ENCODE data around the gene PRKCA.

Gene PRKCA

DNA sequence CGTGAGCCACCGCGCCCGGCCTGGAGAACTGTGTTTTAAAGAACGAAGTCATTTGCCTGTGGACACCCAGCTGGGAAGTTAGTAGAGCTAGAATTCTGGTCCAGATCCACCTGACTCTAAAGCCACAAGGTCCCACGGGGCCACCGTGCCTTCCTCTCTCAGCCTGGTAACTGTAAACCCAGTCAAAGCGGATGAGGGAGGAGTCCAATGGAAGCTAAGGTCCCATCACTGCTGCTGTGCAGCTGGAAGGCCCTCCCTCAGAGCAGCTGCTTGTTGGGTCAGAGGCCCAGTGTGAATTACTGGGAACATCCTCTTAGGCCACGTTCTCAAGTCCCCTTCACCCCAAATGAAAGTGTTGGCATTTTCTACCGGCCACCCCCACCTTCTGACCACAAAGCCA, 483.7 kb downstream of the PRKCA start:
- intact Hi-C loops (cut with DNase I), result loop anchor here (10.0 kb wide), 1 partner anchor 59 kb away; no protein-coding TSS in a partner anchor
- no peak for DNase-seq

DNA sequence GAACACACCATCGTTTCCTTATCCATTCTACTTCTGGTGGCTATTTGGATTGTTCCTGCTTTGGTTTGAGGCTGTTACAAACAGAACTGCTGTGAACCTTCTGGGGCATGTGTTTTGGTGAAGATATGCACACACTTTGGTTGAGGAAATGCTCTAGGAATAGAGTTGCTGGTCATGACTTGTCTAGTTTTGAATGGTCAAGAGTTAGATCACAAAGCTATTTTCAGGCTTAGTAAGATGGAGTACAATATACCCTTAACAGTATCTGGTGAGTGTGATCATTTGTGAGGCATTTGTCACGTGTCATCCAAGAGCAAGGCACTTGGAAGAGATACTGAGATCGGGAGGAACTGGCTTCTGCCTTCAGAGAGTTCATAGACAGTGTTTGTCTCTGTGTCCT, 485.5 kb downstream of the PRKCA start:
- no peak for DNase-seq
- intact Hi-C loops (cut with DNase I), result loop anchor here (10.0 kb wide), 1 partner anchor 57 kb away; no protein-coding TSS in a partner anchor

DNA sequence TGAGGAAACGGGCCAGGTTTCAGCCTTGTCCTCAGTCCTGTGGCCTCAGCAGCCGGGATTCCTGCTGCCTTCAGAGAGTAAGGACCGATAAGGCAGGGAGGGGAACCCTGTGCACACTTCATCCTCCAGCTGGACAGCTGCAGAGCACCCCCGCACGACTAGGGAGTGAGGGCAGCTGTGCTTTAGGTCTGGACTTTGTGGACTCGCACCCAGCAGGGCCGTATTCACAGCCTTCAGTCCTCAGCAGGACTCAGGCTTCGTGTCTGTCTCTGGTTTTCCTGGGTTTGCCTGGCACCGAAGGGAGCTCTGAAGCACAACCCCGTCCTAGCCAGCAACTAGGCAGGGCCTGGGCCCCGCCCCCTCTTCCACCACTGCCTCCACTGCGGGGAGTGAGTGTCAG, 486.7 kb downstream of the PRKCA start:
- intact Hi-C loops (cut with DNase I), result loop anchor here (10.0 kb wide), 1 partner anchor 56 kb away; no protein-coding TSS in a partner anchor
- DNase-seq, result peak in 2 of 42 donors; percentile 14 to 23

DNA sequence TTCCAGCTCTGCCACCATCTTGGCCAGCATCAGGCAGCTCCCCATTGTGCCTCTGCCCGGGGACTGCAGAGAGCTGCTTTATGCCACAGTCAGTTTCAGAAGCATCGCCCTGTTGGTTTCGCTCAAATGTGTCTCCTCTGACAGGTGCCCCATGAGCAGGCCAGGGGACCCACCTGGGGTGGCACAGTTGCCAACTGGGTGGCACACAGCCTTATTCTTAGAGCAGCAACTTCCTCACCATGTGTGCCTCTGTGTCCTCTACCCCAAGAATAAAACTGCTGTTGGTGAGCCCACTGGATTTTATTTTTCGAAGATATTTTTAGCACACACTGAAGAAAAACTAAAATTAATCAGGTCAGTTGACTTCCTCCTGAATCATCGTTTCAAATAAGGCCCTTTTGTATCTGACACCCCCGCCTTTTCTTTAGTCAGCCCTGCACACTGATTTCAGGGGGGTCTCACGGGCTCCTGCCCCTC, 487.6 kb downstream of the PRKCA start:
- peak in 4 of 42 donors; percentile 17 to 46 (median 26) for DNase-seq
- intact Hi-C loops (cut with DNase I), result loop anchor here (10.0 kb wide), 1 partner anchor 55 kb away; no protein-coding TSS in a partner anchor

DNA sequence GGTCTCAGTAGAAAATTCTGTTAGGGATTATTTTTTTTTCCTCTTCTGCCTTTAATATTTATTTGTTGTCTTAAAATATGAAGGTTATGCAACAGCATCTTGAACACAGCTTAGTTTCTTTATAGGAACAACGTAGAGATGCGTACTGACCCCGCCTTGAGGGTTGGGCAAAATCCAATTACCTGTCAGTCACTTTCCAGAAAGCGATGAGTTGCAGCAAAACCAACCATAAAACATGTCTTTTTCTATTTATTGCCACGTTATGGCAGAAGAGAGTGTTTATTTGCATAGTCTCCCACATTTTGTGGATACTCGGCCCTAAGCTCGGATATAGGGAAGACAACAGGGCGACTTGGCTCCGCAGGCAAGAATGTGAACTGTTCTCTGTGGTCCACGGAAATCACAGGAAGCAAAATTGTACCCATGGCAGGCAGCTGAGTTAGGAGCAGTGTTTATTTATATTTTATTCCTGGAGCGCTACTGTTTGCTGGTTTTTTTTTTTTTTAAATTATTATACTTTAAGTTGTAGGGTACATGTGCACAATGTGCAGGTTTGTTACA, 488.2 kb downstream of the PRKCA start:
- no peak for DNase-seq
- intact Hi-C loops (cut with DNase I), result no loop called here

DNA sequence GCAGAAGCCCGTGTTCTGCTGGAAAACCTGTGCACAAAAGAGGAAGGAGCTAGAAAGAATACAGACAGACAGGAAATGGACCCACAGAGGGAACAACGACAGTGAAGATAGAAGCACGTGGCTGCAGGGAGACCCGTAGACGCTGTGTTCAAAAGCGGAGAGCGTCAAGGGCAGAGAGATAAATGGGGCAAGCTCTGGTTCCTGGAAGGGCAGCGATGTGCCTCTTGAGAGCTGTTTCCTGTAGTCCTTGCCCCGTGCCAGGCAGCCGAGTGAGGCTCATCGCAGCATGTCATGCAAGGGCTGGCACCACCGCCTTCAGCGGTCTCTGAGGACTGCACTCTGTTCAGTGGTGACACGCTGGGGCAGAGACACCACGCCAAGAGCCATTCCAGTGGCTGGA, 488.9 kb downstream of the PRKCA start:
- DNase-seq, result peak in 39 of 42 donors; percentile 29 to 77 (median 47)
- intact Hi-C loops (cut with DNase I), result no loop called here

DNA sequence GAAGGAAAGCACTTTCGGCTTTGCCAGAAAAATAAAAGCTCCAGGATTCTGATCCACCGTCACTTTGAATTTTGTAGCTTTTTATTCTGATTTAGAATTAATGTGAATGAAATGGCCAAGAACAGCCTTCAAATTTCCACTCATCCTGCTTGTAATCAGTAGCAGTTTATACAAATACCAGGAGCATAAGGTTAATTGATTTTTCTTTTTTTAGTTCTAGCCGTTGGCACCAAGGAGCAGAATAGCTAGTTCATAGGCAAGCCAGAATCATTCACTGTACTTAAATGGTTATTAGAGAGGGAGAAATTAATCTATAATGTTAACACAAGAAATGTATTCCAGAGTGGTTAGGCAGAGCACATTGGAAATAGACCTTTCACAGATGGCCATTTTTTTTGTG, 491.4 kb downstream of the PRKCA start:
- intact Hi-C loops (cut with DNase I), result no loop called here
- no peak for DNase-seq

DNA sequence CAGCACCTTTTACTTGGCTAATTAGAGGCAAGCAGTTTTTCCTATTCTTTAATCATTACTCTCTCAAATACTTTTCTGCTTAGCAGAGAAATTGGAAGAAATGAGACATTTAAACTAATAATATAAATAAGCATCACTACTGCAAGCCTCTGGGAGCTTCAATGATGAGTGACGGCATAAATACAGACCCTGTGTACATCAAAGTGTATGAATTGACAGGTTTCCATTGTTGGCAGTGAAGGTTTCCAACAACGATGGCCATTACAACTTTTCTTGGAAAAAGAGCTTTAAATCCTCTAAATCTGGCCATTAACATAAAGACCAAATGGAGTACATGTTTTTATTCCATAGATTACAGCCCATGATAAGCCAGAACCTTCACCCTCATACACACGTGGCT, 493.1 kb downstream of the PRKCA start:
- DNase-seq, result no peak
- intact Hi-C loops (cut with DNase I), result no loop called here

DNA sequence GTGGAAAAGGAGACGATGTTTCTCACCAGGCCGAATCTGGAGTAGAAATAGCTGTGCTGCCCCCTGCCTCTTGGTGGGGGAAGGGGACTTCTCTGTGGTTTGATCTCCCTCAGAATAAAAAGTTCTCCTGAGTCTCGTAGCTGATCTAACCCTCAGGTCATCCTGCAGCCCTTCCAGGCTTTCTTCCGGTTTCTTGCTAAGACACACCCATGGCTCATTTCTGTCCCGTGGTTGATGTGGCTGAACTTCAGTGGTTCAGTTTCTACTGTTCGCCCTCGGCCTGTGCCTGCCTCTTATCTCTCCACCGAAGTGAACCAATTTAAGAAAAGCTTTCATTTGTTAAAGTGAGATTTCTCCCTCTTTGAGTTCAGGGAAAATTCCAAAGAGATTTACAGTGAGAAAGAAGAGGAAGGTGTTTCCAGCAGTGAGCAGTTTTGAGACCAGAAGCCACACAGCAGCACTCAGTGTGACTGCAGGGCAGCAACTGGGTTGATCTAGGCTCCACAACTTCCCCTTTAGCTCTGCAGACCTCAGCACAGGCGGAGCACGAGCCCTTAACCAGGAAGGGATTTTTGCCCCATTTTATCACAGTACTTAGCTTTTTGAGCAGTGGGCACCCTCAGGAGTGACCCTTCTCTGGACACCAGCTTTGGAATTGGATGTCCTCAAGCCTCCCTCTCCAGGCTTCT, 497.6 kb downstream of the PRKCA start:
- intact Hi-C loops (cut with DNase I), result no loop called here
- DNase-seq, result peak in 4 of 42 donors; percentile 25 to 60 (median 28)

DNA sequence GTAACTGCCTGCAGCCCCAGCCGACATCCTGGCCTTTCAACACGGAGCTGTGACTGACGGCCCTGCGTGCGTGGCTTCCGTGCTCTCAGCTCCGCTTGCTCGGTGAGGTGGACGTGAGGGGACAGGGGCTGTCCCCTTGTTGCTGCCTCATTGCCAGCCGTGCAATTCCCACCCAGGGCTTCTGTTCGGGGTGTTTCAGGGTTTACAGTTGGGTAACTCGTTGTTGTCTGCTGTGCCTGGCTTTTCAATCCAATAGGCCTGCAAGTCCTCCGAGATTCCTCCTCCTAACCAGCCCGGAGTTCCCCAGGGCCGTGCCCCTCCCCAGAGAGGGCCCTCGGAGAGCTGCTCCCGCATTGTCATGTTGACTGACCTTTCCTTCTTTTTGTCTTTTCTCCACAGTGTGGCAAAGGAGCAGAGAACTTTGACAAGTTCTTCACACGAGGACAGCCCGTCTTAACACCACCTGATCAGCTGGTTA, 501.1 kb downstream of the PRKCA start:
- no peak for DNase-seq
- intact Hi-C loops (cut with DNase I), result no loop called here

DNA sequence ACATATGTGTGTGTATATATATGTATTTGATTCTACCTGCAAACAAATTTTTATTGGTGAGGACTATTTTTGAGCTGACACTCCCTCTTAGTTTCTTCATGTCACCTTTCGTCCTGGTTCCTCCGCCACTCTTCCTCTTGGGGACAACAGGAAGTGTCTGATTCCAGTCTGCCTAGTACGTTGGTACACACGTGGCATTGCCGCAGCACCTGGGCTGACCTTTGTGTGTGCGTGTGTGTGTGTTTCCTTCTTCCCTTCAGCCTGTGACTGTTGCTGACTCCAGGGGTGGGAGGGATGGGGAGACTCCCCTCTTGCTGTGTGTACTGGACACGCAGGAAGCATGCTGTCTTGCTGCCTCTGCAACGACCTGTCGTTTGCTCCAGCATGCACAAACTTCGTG, 503.2 kb downstream of the PRKCA start:
- intact Hi-C loops (cut with DNase I), result no loop called here
- DNase-seq, result no peak

DNA sequence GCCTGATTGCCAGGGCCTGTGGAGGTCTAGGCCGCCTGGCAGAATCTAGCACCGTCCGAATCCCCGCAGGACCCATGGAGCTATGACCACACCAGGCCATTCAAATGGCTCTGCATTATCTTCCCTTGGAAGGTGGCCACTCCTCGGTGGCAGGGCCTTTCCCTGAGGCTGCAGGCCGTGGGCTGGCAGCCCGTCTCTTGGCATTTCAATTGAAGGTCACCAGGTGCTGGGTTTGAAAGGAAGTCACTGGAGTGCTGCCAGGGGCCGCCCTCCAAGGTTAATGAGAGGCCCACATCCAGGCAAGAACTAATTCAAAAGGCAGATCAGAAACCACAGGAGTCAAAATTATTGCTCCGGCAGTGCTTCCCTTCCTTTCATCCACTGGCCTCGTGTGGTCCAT, 504.8 kb downstream of the PRKCA start:
- intact Hi-C loops (cut with DNase I), result no loop called here

DNA sequence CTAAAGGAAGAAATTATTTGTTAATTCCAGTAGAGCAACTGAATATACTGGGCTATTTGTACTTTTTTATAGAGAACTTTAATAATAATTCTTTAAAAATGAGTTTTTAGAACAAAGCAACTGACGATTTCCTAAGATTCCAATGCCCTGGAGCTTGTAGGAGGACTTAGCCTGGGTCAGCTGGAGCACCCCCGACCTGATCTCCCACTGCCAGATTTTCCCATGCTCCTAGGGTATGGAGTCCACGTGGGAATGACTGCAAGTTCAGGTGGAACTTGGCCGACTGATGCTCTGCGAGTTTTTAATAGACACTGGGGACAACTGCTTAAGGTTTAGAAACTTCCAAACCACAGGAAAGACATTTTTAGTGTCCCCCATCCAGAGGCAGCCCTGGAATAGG, 507.0 kb downstream of the PRKCA start:
- intact Hi-C loops (cut with DNase I), result no loop called here
- DNase-seq, result no peak

More for the DNA sequence above, 504.8 kb downstream of the PRKCA start:
- no peak for DNase-seq

DNA sequence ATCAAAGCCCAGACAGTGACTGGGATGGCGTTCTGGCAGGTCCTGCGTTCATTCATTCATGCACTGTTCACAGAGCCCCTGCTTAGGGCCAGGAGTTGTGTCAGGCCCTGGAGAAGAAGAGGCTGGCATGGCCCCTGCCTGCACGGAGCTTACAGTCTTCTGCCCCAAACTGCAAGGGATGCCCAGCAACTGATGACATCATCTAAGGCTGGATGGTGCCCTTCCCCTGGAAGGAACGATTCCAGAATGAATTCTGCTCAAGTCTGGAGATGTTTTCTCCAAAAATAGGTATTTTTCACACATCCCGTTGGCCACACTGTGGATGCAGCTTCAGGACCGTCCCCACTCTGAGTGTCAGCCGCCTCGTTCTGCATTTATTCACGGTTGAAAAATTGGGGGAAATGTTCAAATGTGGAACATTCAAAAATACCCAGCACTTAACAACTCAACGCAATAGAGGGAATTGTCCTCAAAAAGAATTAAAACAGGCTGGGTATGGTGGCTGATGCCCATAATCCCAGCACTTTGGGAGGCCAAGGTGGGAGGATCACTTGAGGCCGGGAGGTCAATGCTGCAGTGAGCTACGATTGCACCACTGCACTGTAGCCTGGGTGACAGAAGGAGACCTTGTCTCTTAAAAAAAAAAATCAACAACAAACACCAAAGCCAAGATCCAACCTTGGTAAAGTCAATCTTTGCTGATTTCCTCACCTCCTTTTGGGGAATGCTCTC, 508.7 kb downstream of the PRKCA start:
- DNase-seq, result no peak
- intact Hi-C loops (cut with DNase I), result no loop called here

DNA sequence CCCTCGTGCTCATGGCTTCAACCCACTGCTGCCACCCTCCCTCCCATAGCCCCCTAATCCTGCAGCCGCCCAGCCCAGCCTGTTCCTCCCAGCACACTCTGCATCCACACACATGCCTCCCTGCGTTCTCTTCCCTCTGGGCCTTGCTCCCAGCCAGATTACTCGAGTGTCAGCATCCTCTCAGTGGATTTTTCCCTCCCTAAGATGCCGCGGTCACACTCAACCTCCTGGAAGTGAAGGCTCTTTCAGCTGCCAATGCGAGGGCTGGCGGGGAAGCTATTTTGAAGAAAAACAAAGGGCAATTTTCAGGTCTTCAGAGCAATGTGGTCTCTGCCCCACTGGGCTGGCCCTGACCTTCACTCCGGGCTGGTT, 509.3 kb downstream of the PRKCA start:
- intact Hi-C loops (cut with DNase I), result no loop called here
- DNase-seq, result no peak

DNA sequence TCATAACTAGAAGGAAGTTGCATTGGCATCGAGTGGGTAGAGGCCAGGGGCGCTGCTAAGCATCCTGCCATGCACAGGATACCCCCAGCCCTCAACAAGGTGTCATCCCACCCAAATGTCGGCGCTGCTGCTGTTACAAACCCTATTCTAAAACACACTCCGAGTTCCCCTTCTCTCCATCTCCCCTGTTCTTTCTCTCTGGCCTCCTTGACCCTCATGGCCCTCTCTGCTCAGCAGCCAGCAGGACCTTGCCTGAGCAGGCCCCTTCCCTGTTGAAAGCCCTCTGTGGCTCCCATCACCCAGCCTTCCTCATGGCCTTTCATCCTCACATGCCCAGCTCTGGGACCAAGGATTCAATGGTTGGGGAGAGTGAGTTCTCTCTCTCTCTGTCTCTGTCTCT, 510.2 kb downstream of the PRKCA start:
- DNase-seq, result no peak
- intact Hi-C loops (cut with DNase I), result no loop called here

DNA sequence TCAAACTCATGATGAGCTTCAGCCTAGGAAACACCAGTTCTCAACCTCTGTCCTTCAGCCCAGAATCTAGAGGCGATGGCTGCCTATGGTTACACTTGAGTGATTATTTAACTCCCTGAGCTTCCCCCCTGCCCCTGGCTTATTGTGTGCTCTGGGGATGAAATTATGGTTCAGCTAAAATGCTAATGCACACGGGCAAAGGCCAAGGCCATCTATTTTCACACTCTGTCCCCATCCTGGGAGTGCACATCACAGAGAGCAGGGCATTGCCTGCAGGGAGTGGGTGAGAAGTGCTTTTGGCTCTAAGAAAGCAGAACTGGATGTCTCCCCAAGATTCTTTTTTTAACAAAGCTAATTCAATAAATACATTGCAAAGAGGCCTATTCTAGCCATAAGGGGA, 510.9 kb downstream of the PRKCA start:
- intact Hi-C loops (cut with DNase I), result no loop called here
- no peak for DNase-seq

DNA sequence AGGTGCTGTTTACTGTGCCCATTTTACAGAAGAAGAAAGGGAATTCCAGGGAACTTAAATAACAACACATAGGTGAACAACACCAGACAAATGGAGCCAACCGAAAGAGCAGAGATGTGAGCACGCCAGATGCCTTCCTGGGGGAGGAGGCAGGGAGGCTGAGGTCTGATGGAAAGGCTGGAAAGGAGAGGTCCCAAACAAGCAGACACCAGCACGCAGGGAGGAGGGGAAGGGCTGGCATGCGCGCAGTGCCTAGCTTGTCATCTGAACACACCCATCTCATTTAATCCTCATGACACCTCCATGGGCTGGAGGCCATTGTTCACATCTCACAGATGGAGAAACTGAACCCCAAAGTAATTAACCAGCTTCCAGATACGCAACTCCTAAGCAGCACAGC, 511.6 kb downstream of the PRKCA start:
- DNase-seq, result no peak
- intact Hi-C loops (cut with DNase I), result no loop called here

DNA sequence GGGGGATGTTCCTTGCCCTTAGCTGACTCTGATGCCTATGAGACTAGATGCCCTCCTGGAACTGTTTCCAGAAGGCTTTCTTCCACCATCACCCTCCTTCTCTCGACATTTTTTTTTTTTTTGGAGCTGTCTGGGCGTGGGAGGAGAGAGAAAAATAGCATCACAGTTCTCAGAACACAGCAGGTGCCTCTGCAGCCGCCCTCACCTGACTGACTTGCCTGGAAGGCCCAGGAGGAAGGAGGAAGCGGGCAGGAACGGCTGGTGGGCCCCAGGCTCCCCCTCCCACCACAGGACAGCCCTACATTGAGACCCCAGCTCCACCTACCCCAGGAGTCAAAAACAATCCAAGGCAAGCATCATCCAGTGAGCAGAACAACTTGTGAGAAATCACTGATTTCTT, 512.2 kb downstream of the PRKCA start:
- intact Hi-C loops (cut with DNase I), result no loop called here
- peak in 30 of 42 donors; percentile 17 to 75 (median 53) for DNase-seq

DNA sequence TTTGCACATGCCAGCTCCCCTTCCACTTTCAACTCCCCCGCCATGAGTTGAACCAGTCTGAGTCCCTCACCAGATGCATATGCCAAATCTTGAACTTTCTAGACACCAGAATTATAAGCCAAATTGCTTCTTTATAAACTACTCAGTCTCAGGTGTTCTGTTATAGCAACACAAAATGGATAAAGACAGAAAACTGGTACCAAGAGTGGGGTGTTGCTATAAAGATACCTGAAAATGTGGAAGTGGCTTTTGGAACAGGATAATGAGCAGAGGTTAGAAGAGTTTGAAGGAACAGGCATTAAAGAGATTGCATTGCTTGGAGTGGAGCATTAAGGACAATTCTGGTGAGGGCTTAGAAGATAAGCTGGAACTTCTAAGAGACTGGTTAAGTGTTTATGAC, 515.3 kb downstream of the PRKCA start:
- intact Hi-C loops (cut with DNase I), result no loop called here
- DNase-seq, result no peak

Measured in head of caudate nucleus (tissue), 42 donors.